Measurements from ENCODE around the gene CAB39L.
A peak's percentile ranks its signal among the peaks of the same experiment; 100 is the strongest.

CAB39L gene

GRCh38 chr13:49287995-49288394 is 155.9 kb downstream of the CAB39L start:
- DNase-seq (ENCODE audit: low spot score): no peak

DNA sequence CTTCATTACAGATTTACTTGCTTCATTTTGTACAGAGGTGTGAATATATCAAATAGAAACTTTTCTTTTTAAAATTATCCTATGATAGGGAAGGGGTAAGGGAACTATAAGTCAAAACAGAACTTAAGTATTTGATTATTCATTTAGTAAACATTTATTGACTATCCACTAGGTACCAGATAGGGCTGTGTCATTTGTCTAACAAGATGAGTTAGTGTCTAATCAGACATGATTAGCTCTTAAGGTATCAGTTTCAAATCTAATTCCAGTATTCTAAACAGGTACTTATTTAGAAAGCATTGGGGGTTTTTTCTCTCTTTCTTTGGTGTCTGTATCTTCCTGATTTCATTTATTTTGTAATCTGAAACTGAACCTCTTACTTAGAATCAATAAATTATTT is 164.0 kb downstream of the CAB39L start:
- no peak for DNase-seq (ENCODE audit: low spot score)

GRCh38 chr13:49279112-49279511 is 164.8 kb downstream of the CAB39L start:
- no peak for DNase-seq (ENCODE audit: low spot score)

DNA sequence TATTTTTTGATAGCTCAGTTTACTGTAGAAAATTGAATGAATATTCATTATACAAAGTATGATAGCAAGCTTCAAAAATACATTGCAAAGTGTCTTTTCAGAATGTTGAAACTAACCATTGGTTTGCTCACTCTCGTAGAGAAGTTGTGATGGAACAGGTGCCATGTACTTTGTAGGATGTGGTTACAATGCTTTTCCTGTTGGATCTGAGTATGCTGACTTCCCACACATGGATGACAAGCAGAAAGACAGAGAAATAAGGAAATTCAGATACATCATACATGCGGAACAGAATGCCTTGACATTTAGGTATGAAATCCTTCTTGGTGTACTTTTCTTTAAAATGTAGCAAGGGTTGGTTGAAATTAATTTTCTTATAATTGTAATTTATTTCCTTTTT is 165.7 kb downstream of the CAB39L start:
- DNase-seq (ENCODE audit: low spot score): no peak

- no peak for DNase-seq (ENCODE audit: low spot score)
These were observed 171.6 kb downstream of the CAB39L start for GRCh38 chr13:49272296-49272695.

GRCh38 chr13:49271264-49271663 is 172.6 kb downstream of the CAB39L start:
- no peak for DNase-seq (ENCODE audit: low spot score)

DNA sequence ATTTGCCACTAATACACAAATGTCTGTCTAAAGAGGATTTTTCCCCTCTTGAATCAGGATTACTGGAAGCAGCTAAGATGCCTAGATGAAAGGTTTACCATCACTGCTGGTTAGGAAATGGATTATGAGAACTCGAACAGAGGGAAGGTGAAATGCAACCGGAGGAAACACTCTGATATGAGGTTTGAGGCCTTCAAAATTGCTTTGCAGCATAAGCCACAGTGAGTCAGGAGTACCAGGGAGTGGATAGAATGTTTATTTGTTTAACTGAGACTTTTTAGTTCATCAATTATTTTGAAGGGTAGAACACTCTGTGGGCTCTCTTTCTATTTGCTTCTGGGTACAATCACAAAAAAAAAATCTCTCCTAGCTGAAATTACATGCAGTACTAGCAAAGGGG is 178.0 kb downstream of the CAB39L start:
- DNase-seq (ENCODE audit: low spot score): peak; percentile 24

DNA sequence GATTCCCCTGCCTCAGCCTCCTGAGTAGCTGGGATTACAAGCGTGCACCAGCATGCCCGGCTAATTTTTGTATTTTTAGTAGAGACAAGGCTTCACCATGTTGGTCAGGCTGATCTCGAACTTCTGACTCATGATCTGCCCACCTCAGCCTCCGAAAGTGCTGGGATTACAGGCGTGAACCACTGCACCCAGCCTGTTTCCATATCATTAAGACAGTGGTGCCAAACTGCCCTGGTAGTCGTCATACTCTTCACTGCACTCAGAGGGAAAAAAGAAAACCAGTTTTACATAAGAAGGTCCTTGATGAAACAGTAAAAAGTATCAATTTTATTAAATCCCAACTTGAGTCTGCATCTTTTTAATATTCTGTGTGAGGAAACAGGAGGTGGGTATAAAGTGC is 181.2 kb downstream of the CAB39L start:
- DNase-seq (ENCODE audit: low spot score): no peak

GRCh38 chr13:49259586-49259985 is 184.3 kb downstream of the CAB39L start:
- DNase-seq (ENCODE audit: low spot score): no peak

Data from AG08396 (cell line).